ENCODE measurements around the gene IP6K1. TPM values are rescaled to one million over a fixed set of nuclear protein-coding genes. Genes with fewer than 3 reads are reported as not detected.

Gene IP6K1
- total and polyA plus RNA-seq, 10 of the 15 experiments (the other 5 are each of a cell fraction or from before 2014, with no cell fraction given) = 1.3 to 30.6 (median 18.2) TPM

- TF ChIP-seq DPF2 (IDR thresholded peaks at IDR 0.05) = no peak
- TF ChIP-seq HDAC2 (IDR thresholded peaks at IDR 0.05) = no peak
- no peak for TF ChIP-seq KLF5 (IDR thresholded peaks at IDR 0.05; ENCODE audit: partially characterized antibody)
Observed at GRCh38 chr3:49711489-49711888, 74.9 kb downstream of the IP6K1 start (continued).

GRCh38 chr3:49709852-49710251 lies 76.5 kb downstream of the IP6K1 start:
- RAD21 ChIA-PET (ENCODE audit: unreplicated experiment) = no interaction called here
- H3K9ac ChIP-seq (ENCODE audit: control insufficient read depth, insufficient read depth, low read length) = no peak overlapping the region
- no peak overlapping the region for H3K27ac ChIP-seq (ENCODE audit: control insufficient read depth, insufficient read depth)
- no peak for ATAC-seq
- intact Hi-C loops (cut with micrococcal nuclease; ENCODE audit: unreplicated experiment) = no loop called here
- no TSS peak for BruUV-seq (replicated peaks)
- no peaks in the 10 kb centered on the region for H3K27me3 ChIP-seq (replicated peaks in 1 of 2; ENCODE audit: control insufficient read depth in 2 of 2, insufficient read depth in 2 of 2, low read length in 1 of 2)
- no peak overlapping the region for H3K4me2 ChIP-seq (ENCODE audit: control insufficient read depth, insufficient read depth)
- TF ChIP-seq CHD1 (IDR thresholded peaks at IDR 0.05; ENCODE audit: low read depth, low read length) (no peak), RAD21 (IDR thresholded peaks at IDR 0.05; ENCODE audit: insufficient read depth, low read depth, low read length) (no peak), ZZZ3 (IDR thresholded peaks at IDR 0.05; ENCODE audit: control insufficient read depth, insufficient read length, low read depth) (no peak), ZBED1 (IDR thresholded peaks at IDR 0.05; ENCODE audit: borderline replicate concordance) (no peak), CREM (IDR thresholded peaks at IDR 0.05; ENCODE audit: low read depth) (no peak), ZBTB33 (IDR thresholded peaks at IDR 0.05) (no peak), ELK1 (IDR thresholded peaks at IDR 0.05; ENCODE audit: low read depth, low read length) (no peak), NFYA (IDR thresholded peaks at IDR 0.05; ENCODE audit: borderline replicate concordance, low read depth, low read length) (no peak), HDAC6 (IDR thresholded peaks at IDR 0.05; ENCODE audit: unreplicated experiment) (no peak)
- no peaks in the 10 kb centered on the region for H3K4me1 ChIP-seq (ENCODE audit: control insufficient read depth, insufficient read depth, low read length)
- H3K4me3 ChIP-seq = no peak overlapping the region
- H4K20me1 ChIP-seq (ENCODE audit: control insufficient read depth, insufficient read depth) = no peaks in the 10 kb centered on the region
- no peak for FAIRE-seq
- SMC1A ChIA-PET (ENCODE audit: uncharacterized antibody, unreplicated experiment) = no interaction called here
- no peak for DNase-seq (ENCODE audit: low read depth, low spot score)
- H2AFZ ChIP-seq (ENCODE audit: control insufficient read depth, low read depth, low read length) = no peak overlapping the region
- H3K36me3 ChIP-seq (ENCODE audit: control insufficient read depth in 2 of 2, insufficient read depth in 2 of 2, low read length in 1 of 2) = peaks cover 0 to 3% of the 10 kb centered on the region in 2 experiments; a peak in 2 of 4 replicates
- CTCF ChIA-PET = no interaction called here
- no peaks in the 10 kb centered on the region for H3K9me3 ChIP-seq (replicated peaks; ENCODE audit: control insufficient read depth, insufficient read depth, low read length)
- H3K79me2 ChIP-seq (ENCODE audit: control insufficient read depth, insufficient read depth, low read length) = no peaks in the 10 kb centered on the region
- in situ Hi-C loops (cut with MboI) = no loop called here
- POLR2A ChIA-PET = no interaction called here
- WGBS (ENCODE audit: insufficient coverage, insufficient replicate concordance, low lambda C conversion rate, missing lambda C conversion rate) = 91% methylated on average over 8 of the region's 8 CpGs
